ENCODE data around the gene CA4.

CA4 gene

DNA sequence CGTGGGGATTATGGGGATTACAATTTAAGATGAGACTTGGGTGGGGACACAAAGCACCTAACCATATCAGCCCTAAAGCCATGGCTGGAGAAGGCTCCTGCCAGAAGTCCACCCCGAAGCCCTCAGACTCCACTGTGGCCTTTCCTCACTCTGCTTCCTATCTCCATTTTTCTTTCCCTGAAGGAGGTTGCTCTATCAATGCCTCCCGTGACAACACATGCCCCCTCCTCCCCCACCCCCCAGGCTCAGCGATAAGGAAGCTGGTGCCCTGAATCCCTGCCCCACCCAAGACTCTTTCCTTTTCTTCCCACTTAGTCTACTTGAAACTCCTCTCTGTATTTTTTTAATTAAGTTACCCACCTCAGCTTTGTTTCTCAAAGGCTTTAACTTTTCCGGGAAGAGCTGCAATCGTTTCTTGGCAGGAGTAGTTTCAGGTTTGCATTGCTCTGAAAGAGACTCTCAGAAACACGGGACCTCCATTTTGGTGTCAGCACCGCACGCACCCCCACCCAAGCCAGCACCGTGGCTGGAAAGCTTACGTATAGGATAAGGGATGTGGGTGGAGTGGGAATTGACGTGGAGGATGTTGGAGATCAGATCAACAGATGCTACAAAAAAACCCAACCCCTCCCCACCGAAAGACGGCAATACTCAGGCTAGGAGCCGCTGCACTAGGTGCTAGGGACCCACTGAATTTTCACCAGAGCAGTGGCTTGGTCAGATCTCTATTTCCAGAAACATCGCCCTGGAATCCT lies 15.2 kb upstream of the CA4 start:
- no peak for DNase-seq

DNA sequence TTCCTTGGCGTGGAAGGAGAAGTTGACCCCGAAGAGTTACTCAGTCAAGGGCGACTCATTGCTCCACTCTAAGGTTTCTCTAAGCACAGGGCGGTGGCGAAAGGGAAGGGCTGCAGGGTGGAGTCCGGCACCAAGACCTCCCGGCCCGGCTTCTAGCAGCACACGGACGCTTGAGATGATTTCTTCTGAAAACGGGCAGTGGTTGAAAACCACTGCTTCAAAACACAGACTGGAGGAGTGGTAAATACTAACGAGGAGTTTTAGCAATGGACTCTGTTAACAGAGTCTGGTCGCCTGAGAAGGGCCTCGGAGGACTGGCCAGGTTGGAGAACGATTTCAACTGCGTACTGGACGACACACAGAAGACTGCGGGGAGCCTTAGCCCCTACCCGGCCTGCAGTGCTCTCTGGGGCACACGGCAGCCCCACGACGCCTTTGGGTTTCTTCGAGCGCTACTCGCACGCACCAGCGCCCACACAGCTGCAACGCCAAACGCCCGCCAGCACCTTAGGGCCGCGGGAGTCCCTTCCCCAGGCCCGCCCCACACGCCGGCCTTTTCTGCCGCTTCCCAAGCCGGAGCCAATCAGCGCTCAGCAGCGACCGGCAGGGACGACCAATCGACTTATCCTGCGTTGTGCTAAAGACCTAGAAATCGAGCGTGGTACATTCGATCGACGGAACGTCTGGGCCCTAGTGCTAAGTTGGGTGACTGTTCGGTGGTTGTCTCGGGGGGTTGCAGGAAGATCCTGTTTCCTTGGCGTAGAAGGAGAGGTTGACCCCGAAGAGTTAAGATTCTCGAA lies 14.4 kb upstream of the CA4 start:
- DNase-seq = peak; percentile 77

DNA sequence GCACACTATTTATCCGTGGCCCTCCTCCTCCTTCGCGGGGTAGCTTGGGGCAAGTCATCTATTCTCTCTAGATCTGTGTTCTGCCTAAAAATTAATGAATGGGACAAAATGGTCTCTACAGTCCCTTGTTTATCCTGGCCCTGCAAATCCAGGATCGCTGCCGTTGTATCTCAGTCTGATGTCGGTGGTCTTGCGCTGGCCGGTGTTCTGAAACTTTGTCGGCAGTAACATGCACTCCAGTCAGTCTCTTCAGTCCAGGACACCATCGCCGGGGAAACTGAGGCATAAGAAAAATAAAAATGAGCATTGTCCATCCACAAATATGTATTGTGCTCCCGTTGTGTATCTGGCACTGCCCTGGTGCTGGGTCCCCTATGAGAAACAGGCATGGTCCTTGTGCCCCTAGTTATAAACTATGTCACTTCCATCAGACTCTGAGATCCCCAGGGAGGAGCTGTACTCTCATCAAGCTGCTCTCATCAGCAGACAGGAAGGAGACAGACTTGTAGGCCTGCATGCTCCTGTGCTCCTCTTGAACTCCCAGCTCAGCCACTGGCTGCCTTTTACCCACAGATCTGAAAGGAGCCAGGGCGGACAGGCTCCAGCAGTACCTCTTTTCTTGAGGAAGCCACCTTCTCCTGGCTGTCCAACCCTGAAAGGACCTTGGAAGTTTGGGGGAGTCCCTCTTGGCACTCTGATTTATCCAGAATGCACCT lies 13.7 kb upstream of the CA4 start:
- DNase-seq = no peak

DNA sequence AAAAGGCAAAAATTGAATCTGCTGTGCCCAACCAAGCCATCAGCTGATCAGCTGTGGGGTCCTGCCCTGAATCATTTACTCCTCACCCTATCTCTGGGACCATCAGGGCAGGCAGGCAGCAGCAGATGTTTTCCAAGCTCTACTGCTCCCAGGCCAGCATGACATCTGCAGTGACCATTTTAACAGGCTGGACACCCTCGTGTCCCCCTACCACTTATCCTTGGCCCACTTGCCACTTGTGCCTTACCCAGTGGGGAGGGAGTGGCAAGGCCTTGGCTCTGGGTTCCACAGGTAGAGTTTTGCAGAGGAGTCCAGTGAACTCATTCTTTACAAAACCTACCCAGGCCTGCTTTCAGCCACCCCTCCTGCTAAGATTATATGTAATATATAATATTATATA lies 12.0 kb upstream of the CA4 start:
- DNase-seq = no peak

DNA sequence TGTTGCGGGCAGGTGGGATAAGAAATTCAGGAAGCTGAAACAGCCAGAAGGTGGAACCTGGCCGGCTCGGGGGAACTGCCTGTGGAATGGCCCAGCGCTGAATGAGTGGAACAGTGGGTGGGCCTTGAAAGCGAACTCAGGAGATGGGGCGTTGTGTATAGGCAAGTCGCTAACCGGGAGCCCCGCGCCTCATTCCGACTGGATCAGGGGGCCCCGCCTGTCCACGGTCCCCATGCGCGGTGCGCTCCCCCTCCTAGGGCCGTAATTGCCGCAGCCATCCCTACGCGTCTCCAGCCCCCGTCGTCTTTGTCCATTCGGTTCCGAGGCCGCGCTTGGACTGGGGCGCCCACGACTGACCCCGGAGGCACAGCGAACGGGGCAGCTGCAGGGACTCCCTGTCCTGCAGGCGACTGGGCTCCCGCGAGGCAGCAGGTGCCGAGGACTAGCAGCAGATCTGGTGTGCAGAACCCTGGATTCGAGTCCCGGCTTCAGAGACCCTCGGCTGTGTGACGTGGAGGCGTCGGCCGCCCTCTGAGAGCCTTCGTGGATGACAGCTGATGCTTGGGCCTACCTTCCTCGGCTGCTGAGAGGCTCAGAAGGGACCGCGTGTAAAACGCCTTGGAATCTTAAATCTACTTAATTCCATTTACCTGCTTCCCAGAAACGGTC lies 10.9 kb upstream of the CA4 start:
- no peak for DNase-seq

DNA sequence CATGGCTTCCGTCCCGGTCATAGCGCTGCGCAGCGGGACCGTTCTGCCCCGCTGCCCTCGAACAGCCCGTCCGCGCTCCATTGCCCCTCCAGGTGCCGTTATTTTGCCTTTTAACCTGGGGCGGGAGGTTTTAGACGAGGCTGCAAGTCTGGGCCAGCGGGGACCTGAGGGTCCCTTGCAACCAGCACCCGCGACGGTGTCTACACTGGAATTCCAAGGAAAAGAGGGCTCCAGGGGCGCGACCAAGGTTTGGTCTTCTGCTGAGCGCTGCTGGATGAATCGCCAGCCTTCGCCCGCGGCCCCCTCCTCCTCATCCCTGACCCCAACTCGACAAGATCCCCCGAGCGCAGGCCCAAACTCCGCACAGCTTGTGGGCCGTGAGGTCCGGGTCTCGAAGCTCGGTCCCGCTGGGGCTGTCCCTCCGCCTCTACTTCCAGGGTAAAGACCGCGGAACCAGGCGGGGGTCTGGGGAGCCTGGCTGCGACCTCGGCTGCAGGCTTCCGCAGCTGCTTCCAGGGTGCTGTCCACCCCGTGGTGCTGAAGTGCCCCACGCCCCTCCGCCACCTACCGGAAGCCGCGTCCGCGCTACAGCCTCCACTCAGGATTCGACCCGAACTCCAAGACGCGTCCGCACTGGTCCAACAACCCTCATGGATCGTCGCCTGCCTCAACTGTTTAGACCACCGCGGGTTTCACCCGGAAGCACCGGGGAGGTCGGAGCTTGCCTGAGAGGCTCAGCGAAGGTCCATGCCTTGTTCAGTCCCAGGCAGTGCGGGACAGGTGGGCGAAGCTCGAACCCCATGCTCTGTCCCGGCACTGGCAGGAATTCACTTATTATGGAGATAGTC lies 10.1 kb upstream of the CA4 start:
- DNase-seq = no peak

DNA sequence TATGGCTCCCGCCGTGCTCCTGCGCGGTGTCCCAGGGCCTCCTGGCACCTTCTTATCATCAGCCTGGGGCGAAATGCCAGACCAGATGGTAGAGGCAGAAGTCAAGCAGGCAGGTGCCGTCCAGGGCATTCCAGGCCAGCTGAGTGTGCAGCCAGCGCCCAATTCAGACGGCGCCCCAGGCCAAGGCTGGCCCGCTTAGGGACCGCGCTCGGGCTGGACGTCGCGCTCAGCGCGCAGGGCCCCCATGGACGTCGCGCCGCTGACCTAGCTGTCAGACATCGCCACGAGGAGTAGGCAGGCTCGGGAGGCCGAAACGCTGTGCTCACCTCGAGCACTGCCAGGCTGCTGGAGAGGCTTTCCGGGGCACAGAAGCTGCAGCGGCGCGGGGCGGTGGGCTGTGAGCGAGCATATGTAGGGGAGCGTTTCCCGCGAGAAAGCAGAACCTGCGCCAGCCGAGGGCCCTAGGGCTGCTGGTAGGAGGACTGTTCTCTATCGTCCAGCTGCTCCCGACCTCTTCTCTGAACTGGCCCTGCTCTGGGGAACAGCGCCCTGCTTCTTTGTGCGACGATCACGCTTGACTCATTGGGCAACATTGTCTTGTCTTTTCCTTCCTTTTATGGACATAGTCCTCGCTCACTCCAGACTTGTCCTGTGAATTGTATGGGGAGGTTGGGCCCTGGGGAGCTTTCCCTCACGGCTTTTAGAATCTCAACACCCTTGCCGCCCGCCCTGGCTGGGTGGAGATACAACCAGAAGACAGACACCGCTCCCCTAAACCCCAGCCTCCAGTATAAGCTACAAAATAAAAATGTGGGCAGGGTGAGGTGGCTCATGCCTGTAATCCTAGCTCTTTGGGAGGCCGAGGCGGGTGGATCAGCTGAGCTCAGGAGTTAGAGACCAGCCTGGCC lies 8.4 kb upstream of the CA4 start:
- no peak for DNase-seq

DNA sequence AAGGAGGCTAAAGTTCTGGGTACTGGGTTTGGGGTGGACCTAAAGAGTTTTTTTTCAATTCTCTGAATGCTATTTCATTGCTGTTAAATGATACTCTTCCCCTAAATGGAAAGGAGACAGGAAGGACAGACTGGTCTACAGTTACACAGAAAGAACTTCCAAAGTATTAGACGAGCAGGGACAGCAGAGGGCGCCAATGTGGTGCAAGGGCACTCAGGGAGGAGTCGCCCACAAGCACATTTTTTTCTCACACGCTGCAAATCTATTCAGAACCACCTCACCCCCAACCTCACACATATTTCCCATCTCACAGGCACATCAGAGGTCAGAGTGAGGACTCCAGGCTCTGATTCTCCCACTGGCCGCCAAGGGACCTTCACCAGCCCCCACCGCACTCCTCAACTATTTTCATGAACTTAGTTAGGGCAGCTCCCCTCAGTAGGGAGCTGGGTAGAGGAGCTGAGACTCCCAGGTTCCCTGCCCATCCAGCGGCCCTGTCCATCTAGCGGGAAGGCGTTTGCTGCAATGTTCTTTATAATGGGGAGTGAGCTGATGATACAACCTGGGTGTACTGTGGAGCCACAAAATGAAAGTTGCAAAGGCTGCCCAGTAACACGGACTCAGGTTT lies 6.8 kb upstream of the CA4 start:
- peak; percentile 89 for DNase-seq

DNA sequence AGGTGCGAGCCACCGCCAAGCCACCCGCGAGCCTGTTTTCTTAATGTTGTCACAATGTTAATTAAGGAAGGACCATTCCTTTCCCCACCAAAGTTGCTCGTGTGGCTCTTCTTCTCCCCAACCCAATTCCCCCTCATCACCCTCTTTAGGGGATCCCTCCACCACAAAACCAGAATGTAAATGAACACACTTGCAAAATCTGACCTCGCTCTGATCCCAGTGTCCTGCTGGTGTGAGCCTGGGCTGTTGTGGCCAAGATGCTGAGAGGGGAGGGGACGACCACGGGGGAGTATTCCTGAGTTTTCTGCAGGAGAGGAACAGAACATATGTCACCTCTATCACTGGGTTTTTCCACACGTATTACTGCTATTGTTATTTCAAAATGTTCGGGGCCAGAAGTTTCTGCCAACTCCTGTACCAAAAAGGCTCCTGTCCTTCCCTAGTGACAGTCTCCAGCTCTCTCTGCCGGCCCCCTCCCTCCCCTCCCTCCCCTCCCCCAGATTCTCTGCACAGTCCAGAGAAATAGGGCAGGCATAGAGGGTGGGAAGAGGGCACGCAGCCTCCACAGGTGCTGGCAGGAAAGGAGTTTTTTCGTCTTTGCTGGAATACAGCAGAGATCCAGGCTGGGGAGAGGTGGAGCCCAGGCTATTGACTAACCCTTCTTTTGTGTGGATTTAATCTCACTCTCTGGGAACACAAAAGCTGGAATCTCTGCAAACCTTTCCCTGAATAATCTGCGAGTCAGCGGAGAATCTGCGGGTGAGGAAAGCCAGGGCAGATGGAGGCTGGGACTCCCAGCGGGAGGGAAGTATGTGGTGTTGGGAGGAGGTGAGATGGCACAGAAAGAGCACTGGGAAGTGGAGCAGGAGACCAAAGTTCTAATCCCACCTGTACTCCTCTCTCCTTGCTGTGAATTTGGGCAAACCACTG lies 4.5 kb upstream of the CA4 start:
- DNase-seq = no peak

DNA sequence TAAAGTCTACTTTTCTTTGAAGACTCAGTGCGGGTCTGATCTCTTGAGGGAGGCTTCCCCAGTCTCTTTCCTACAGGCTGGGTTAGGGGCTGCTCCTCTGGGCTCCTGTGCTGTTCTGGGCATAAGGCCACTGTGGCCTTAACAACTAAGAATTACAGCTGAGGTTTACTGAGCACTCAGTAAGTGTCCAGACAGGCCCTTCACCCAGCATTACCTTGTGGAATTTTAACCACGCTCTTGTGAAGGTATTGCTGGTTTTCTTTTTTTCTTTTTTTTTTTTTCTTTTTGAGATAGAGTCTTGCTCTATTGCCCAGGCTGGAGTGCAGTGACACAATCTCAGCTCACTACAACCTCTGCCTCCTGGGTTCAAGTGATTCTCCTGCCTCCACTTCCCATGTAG lies 3.6 kb upstream of the CA4 start:
- DNase-seq = no peak

DNA sequence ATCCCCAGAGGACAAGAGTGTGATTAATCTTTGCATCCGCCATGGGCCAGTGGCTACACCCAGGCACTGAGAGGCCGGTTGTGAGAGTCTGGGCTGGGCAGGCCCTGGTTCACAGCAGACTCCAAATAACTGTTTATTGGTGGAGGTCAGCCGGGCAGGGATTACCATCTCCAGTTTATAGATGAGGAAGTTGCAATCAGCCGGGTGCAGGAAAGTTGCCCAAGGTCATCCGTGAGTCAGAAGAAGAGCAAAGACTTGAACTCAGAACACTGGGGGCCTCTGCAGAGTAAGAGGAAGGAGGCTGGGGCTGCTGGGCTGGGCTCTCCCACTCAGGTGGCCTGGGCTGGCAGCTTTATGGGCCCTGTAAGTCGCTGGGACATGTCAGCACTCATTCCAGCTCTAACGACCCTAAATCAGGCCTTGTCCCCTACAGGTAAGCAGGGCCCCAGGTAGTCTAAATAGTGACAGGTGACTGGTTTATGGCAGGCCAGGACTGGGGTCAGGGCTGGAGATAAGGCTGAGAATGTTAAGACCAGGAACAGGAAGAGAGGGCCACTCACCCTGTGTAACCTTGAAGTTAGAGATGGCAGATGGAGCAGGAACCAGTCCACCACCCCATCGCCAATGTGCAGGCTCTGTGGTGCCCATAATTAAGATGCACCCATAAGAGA lies 2.1 kb upstream of the CA4 start:
- no peak for DNase-seq

DNA sequence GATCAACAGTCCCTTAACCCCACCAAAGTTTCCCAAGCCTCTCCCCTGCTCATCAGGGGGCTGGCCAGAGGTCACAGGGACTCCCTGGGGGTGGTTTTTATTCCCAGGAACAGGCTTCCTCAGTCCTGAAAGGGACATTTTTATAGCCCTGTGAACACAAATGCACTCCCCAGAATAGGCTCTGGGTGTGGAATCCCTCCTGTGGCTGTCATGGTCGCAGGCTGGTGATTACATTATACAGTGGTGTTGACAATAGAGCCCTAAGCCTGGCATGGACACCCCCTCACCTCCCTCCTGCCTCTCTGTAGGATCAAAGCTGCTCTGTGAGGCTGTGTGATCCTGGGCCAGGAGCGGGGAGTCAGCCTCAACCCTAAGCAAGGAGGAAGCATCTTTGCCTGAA lies 1.4 kb upstream of the CA4 start:
- no peak for DNase-seq

DNA sequence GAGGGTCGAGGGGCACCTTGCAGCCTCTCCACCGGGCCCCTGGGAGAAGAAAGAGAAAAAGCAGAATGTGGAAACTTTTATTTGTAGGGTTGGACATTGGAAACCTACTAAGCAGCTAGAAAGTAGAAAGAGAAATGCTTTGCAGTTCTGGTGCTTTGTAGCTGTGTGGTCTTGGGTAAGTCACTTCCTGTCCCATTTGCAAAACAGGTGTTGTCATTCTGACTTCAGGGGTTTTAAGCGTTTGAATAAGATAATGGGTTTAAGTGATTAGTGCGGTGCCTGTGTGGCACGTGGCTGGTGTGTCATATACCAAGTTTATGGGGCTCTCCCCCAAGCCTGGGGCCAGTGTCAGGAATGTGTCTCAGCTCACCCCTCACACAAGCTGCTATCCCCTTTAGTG lies 1.6 kb downstream of the CA4 start:
- DNase-seq = no peak

DNA sequence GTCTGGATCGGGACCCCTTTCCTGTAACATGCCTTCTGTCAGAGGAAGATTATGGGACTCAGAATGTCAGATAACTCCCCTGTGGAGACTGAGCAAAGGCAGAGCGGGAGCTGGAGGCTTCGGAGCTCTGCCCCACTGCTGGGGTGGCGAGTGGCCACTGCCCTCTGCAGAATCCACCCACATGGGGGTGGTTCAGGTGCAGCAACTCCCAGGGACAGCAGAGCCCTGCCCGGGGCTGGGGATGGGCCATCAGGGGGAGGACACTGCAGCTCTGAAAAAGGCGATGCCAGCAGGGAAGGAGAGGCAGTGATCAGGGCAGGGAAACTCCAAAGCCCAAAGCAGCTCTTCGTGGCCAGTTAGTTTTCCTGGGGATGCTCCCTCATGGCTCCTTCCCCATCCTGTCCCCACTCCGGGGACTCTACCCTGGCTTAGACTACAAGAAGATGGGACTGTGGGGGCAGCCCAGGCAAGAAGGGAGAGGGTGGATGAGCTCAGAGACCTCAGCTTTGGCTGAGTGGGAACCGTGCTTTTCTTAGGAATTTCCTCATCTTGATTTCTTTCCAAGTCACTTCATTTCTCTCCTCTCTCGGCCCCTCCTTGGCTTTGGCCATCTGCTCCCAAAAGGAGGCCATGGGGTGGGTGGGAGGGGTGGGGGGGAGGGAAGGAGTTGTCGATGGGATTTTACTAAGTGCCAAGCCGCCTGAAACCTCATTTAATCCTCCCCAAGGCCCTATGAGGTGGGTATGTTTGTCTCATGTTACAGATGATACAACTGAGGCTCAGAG lies 4.0 kb downstream of the CA4 start:
- DNase-seq = no peak

DNA sequence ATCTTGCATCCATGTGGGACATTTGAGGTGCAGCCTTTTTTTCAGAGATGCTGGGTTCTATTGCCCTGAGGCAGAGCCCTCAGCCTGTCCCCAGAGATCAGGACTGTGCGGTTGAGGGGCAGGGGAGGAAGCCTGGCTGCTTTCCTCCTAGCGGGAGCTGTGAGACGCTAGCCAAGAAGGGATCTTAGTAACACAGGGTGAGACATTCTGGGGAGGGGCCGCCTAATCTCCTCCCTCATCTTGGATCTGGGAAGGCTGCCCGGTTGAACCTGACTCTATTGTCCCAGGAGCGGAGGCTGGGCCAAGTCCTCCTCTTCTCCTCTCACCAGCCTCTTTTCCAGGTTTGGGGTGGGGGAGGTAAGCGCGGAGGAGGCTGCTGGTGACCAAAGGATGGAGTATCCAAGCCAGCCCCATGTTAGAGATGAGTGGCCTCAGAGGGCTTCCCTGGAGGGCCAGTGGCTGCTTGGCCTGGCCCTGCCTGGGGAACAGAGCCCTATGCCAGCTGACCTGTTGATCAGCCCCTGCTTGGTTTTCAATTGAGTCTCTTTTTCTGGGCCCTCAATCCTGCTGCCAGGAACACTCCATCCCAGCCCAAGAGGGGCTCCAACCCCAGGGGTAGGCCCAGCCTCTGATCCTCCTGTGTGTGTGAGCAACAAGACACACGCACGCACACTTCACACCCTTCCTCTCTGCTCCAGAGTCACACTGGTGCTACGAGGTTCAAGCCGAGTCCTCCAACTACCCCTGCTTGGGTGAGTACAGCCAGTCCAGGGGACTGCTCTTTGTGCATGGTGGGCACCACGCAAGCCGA lies 5.0 kb downstream of the CA4 start:
- DNase-seq = no peak

DNA sequence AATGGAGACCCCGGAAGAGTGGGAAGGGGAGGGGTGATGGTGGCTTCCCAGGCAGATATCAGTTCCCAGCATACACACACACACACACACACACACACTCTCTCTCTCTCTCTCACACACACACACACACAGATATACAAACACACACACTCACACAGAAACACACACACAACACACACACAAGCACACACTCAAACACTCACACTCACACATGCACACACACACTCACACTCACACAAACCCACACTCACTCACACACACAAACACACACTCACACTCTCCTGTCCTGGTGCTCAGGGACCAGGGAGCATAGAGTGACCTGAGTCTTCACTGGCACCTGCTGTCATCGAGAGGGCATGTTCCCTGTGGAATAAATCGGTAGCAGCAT lies 5.6 kb downstream of the CA4 start:
- no peak for DNase-seq

DNA sequence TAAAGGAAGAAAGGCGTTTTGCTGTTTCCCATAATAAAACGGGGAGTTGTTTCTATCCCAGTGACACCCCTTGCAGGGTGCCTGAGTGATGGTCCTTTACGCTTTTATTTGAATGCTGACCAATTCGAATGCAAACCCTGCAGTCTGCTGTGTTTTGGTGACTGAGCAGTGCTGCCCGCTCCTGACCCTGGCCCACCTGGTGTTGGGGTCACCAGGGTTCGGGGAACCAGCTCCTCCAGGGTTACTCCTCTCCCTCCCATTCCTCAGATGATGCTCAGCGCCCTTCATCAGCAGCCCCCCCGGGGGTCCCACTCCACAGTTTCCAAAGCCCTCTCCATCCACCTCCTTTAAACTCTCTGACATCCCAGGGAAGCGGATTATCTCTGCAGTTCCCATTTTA lies 6.0 kb downstream of the CA4 start:
- no peak for DNase-seq
